Right kidney (tissue), 1 donor: ENCODE data around the gene MOB1B.
A peak's percentile ranks its signal among the peaks of the same experiment; 100 is the strongest.

ENCODE experiments used
- DNase-seq: peaks from one replicate; pipeline ENCODE4 v3.0.0-alpha.2; 2016

MOB1B gene

GRCh38 chr4:70908993-70909556 is 6.9 kb downstream of the MOB1B start:
- peak; percentile 10 for DNase-seq

GRCh38 chr4:70914000-70914399 is 11.8 kb downstream of the MOB1B start:
- DNase-seq = no peak

GRCh38 chr4:70914631-70915030 is 12.5 kb downstream of the MOB1B start:
- no peak for DNase-seq

- DNase-seq = no peak
Observed at GRCh38 chr4:70915036-70915815, 13.1 kb downstream of the MOB1B start.

- DNase-seq = no peak
Observed at GRCh38 chr4:70915874-70916559, 13.8 kb downstream of the MOB1B start.

- DNase-seq = no peak
Observed at GRCh38 chr4:70920592-70920991, 18.4 kb downstream of the MOB1B start.

GRCh38 chr4:70925418-70925817 is 23.2 kb downstream of the MOB1B start:
- no peak for DNase-seq

GRCh38 chr4:70925899-70926635 is 23.9 kb downstream of the MOB1B start:
- no peak for DNase-seq

GRCh38 chr4:70927502-70928137 is 25.5 kb downstream of the MOB1B start:
- no peak for DNase-seq

- no peak for DNase-seq
Observed at GRCh38 chr4:70930530-70931256, 28.5 kb downstream of the MOB1B start.

- no peak for DNase-seq
Observed at GRCh38 chr4:70931347-70931746, 29.2 kb downstream of the MOB1B start.

- DNase-seq = no peak
Observed at GRCh38 chr4:70932984-70933383, 30.8 kb downstream of the MOB1B start.

GRCh38 chr4:70935038-70935695 is 33.0 kb downstream of the MOB1B start:
- DNase-seq = no peak

GRCh38 chr4:70936200-70936787 is 34.1 kb downstream of the MOB1B start:
- DNase-seq = no peak

GRCh38 chr4:70938086-70938485 is 35.9 kb downstream of the MOB1B start:
- DNase-seq = no peak

GRCh38 chr4:70940134-70940533 is 38.0 kb downstream of the MOB1B start:
- DNase-seq = no peak

GRCh38 chr4:70943114-70943513 is 40.9 kb downstream of the MOB1B start:
- DNase-seq = no peak

GRCh38 chr4:70945046-70945445 is 42.9 kb downstream of the MOB1B start:
- DNase-seq = no peak

- DNase-seq = no peak
Observed at GRCh38 chr4:70945452-70946055, 43.4 kb downstream of the MOB1B start.

GRCh38 chr4:70946939-70947338 is 44.8 kb downstream of the MOB1B start:
- no peak for DNase-seq
